Lung (tissue), 12 donors: ENCODE measurements around the gene PROK1. TPM values are rescaled to one million over a fixed set of nuclear protein-coding genes. Genes with fewer than 3 reads are reported as not detected.
A peak's percentile ranks its signal among the peaks of the same experiment; 100 is the strongest.

Experiments
- ATAC-seq: fragments of 200-7000 bp; cut with Tn5 transposase; one replicate; pipeline ENCODE4 v1.9.1; 2020; ENCODE audit warnings: moderate number of reproducible peaks; ENCODE audit not compliant: insufficient read depth, low FRiP score
- DNase-seq, 3 donors: peaks; one replicate each; pipeline ENCODE4 v3.0.0-alpha.2; 2013 to 2017
- H3K27ac ChIP-seq, 2 donors: one replicate each; pipeline ENCODE4 v1.5.1; 2013; ENCODE audit warnings: mild to moderate bottlenecking in 2 of 2, moderate library complexity in 2 of 2, control low read depth in 1 of 2, inconsistent platforms in 1 of 2, low read depth in 1 of 2, low read length in 1 of 2
- H3K27me3 ChIP-seq, 3 donors: one replicate each; pipeline ENCODE4 v1.5.1; 2013; ENCODE audit warnings: low read length in 2 of 3; ENCODE audit not compliant: control insufficient read depth in 3 of 3, insufficient read depth in 3 of 3
- H3K36me3 ChIP-seq, 4 donors: one replicate each; pipeline ENCODE4 v1.5.1; 2013; ENCODE audit warnings: low read length in 4 of 4, mild to moderate bottlenecking in 1 of 4, moderate library complexity in 1 of 4; ENCODE audit not compliant: control insufficient read depth in 4 of 4, insufficient read depth in 4 of 4
- H3K4me1 ChIP-seq, 5 donors: one replicate each; pipeline ENCODE4 v1.5.1; 2013; ENCODE audit warnings: low read length in 5 of 5, mild to moderate bottlenecking in 2 of 5, moderate library complexity in 1 of 5; ENCODE audit not compliant: control insufficient read depth in 5 of 5, insufficient read depth in 5 of 5
- H3K4me3 ChIP-seq: one replicate; pipeline ENCODE4 v1.5.1; 2013; ENCODE audit warnings: mild to moderate bottlenecking, control low read depth, moderate library complexity
- H3K9ac ChIP-seq, 2 donors: one replicate each; pipeline ENCODE4 v1.5.1; 2013; ENCODE audit warnings: low read length in 2 of 2, control low read depth in 1 of 2; ENCODE audit not compliant: insufficient read depth in 1 of 2
- H3K9me3 ChIP-seq, 4 donors: one replicate each; pipeline ENCODE4 v1.5.1; 2013; ENCODE audit warnings: low read length in 3 of 4, mild to moderate bottlenecking in 1 of 4, moderate library complexity in 1 of 4; ENCODE audit not compliant: control insufficient read depth in 4 of 4, insufficient read depth in 3 of 4
- CTCF ChIP-seq: IDR thresholded peaks from 2 replicates; pipeline ENCODE4 v1.5.1; 2012; ENCODE audit warnings: mild to moderate bottlenecking; ENCODE audit errors: control extremely low read depth, extremely low read depth
- WGBS, 2 donors: extraction: QIAGEN DNeasy Blood & Tissue Kit; methylation state at CpG; one replicate each; pipeline ENCODE4 v1.1.7; 2013; 5-methylcytosine and 5-hydroxymethylcytosine counted together
- polyA plus RNA-seq, 2 donors: library from polyadenylated mRNA; stranded (reverse); fragments of 200-250 nt; gene quantifications; one replicate each; pipeline ENCODE4 v1.2.1, GENCODE V29; 2013
- total RNA-seq, 2 donors: library from RNA; depleted of rRNA in 1 of 2; stranded (reverse); fragments of >200 nt in 1 of 2; gene quantifications; one replicate each; pipeline ENCODE4 v1.2.1, GENCODE V29; 2014 to 2021
- donor health status: control.
- donor health status: control.
- donor health status: Bipolar disorder and iron deficiency.
- donor health status: healthy.
- donor health status: DM: yes; HTN: yes; CAD: no.

PROK1 gene
- total and polyA plus RNA-seq, 4 donors, result 0.05 to 0.22 TPM; not detected in 2

- DNase-seq, result no peak
- no peaks in the 10 kb centered on the region for H3K9me3 ChIP-seq
- peaks cover 0 to 3% (median 0%) of the 10 kb centered on the region in 5 donors for H3K4me1 ChIP-seq
- H3K27ac ChIP-seq, result no peak overlapping the region
- H3K27me3 ChIP-seq, result no peaks in the 10 kb centered on the region
- WGBS, 2 donors, result 77 to 84% methylated on average over 4 of the region's 4 CpGs
- no peak overlapping the region for H3K9ac ChIP-seq
- no peak overlapping the region for H3K4me3 ChIP-seq
- ATAC-seq, result no peak
- H3K36me3 ChIP-seq, result no peaks in the 10 kb centered on the region
- TF ChIP-seq CTCF, result no peak
Observed at GRCh38 chr1:110430901-110431300, 20.0 kb upstream of the PROK1 start.

DNA sequence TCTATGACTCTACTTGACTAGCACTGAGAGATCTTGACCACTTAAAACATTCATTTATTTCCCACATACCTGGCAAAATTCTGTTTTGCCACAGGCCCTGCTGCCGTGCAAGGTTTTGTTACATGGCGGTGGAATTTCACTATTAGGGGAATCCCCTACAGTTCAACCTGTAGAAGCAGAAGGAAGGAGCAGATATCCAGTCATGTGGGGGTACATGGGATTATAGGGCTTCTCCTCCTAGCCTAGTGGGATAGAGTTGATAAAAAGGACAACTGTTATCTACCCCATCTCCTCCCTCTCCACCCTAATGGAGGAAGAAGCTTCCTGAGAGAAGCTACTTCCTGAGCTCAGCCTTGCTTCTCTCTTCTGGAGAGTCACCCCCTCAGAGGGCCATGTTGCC is 17.7 kb upstream of the PROK1 start:
- Histone ChIP-seq H3K27ac (peak overlapping the region in 1 of 2 donors; percentile 9), H3K36me3 (no peaks in the 10 kb centered on the region), H3K4me1 (peaks cover 0 to 3% (median 0%) of the 10 kb centered on the region in 5 donors), H3K27me3 (no peaks in the 10 kb centered on the region), H3K9ac (no peak overlapping the region), H3K4me3 (no peak overlapping the region), H3K9me3 (no peaks in the 10 kb centered on the region)
- DNase-seq, result no peak
- WGBS, 2 donors, result 43 to 60% methylated on average over 2 of the region's 2 CpGs
- TF ChIP-seq CTCF, result no peak
- ATAC-seq, result no peak

- no peak overlapping the region for H3K9ac ChIP-seq
- ATAC-seq, result peak; percentile 91
- peak overlapping the region in 1 of 2 donors; percentile 33 for H3K27ac ChIP-seq
- no peak for DNase-seq
- H3K9me3 ChIP-seq, result peaks cover 0 to 4% (median 0%) of the 10 kb centered on the region in 4 donors
- H3K4me1 ChIP-seq, result peaks cover 0 to 3% (median 0%) of the 10 kb centered on the region in 5 donors
- no peaks in the 10 kb centered on the region for H3K27me3 ChIP-seq
- TF ChIP-seq CTCF, result no peak
- H3K36me3 ChIP-seq, result no peaks in the 10 kb centered on the region
- 18 to 24% methylated on average over 3 of the region's 3 CpGs for WGBS, 2 donors
- no peak overlapping the region for H3K4me3 ChIP-seq
Observed at GRCh38 chr1:110433803-110434202, 17.1 kb upstream of the PROK1 start.

- Histone ChIP-seq H3K27ac (no peak overlapping the region), H3K36me3 (no peaks in the 10 kb centered on the region), H3K9me3 (peaks cover 0 to 6% (median 0%) of the 10 kb centered on the region in 4 donors), H3K9ac (no peak overlapping the region), H3K27me3 (no peaks in the 10 kb centered on the region), H3K4me1 (peaks cover 0 to 3% (median 0%) of the 10 kb centered on the region in 5 donors), H3K4me3 (no peak overlapping the region)
- WGBS, 2 donors, result 61 to 66% methylated on average over 3 of the region's 3 CpGs
- DNase-seq (no peak), ATAC-seq (no peak)
- no peak for TF ChIP-seq CTCF
Observed at GRCh38 chr1:110434946-110435345, 16.0 kb upstream of the PROK1 start.
